ENCODE data around the gene SHC3. TPM values are rescaled to one million over a fixed set of nuclear protein-coding genes. Genes with fewer than 3 reads are reported as not detected.

Gene SHC3
- total and polyA plus RNA-seq, 4 donors: 0.10 to 6.9 (median 1.1) TPM; not detected in 1

DNA sequence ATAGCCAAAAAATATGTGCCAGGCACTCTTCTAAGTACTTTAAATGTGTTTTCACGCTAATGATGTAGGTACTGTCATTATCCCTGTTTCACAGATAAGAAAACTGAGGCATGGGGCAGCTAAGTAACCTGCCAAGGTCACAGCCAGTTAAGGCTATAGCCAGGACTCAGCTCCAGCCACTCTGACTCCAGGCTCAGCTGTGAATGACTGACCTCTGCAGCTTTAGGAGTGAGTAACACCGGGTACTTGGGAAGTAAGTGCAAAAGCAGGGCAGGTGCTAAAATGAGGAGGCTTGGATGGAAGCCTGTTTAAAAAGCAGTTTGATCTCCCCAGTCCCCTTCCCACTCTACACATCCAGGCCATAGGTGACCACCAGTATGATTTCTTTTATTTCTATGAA lies 10.6 kb upstream of the SHC3 start:
- DNase-seq: no peak
- intact Hi-C loops (cut with DNase I): no loop called here
- H3K9me3 ChIP-seq (ENCODE audit: control insufficient read depth, low read length): peaks cover 2% of the 10 kb centered on the region
- no peaks in the 10 kb centered on the region for H3K4me1 ChIP-seq (ENCODE audit: control insufficient read depth in 1 of 2, insufficient read depth in 2 of 2, low read length in 2 of 2)
- WGBS, 2 donors: 52 to 67% methylated on average over 2 of the region's 2 CpGs
- H3K36me3 ChIP-seq (ENCODE audit: control insufficient read depth in 1 of 2, insufficient read depth in 2 of 2, low read length in 1 of 2): no peaks in the 10 kb centered on the region
- no peak for ATAC-seq (ENCODE audit: low FRiP score)
- no peak overlapping the region for H3K4me3 ChIP-seq (ENCODE audit: low read length in 2 of 2)
- no peak overlapping the region for H3K27ac ChIP-seq (ENCODE audit: low read depth in 1 of 2, low read length in 2 of 2)
- no peaks in the 10 kb centered on the region for H3K27me3 ChIP-seq (ENCODE audit: control insufficient read depth in 1 of 2, insufficient read depth in 2 of 2, low read length in 1 of 2)

GRCh38 chr9:89187950-89188349 lies 9.3 kb upstream of the SHC3 start:
- intact Hi-C loops (cut with DNase I): no loop called here
- no peaks in the 10 kb centered on the region for H3K4me1 ChIP-seq (ENCODE audit: control insufficient read depth in 1 of 2, insufficient read depth in 2 of 2, low read length in 2 of 2)
- ATAC-seq (ENCODE audit: low FRiP score) (no peak), DNase-seq (no peak)
- no peak overlapping the region for H3K4me3 ChIP-seq (ENCODE audit: low read length in 2 of 2)
- H3K27ac ChIP-seq (ENCODE audit: low read depth in 1 of 2, low read length in 2 of 2): no peak overlapping the region
- H3K9me3 ChIP-seq (ENCODE audit: control insufficient read depth, low read length): peaks cover 2% of the 10 kb centered on the region
- H3K36me3 ChIP-seq (ENCODE audit: control insufficient read depth in 1 of 2, insufficient read depth in 2 of 2, low read length in 1 of 2): no peaks in the 10 kb centered on the region
- H3K27me3 ChIP-seq (ENCODE audit: control insufficient read depth in 1 of 2, insufficient read depth in 2 of 2, low read length in 1 of 2): no peaks in the 10 kb centered on the region
- 70 to 88% methylated on average over 1 of the region's 1 CpG for WGBS, 2 donors

DNA sequence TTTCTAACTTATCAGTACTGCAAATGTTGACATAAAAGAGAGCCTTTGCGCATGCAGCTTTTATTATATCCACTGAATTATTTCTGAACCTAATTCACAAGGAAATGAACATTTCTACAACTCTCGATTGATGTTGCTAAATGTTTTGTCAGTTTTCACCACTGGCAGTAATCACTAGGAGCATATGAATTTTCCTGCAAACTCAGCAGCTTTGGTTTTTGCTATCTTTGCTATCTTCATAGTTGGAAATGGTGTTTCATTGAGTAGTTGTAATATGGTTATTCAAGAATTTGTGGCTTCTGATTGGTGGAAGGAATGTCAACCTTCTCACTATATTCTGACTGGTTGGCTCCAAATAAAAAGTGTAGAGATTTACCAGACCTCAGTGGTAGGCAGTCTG lies 8.9 kb upstream of the SHC3 start:
- Histone ChIP-seq H3K36me3 (ENCODE audit: control insufficient read depth in 1 of 2, insufficient read depth in 2 of 2, low read length in 1 of 2) (no peaks in the 10 kb centered on the region), H3K9me3 (ENCODE audit: control insufficient read depth, low read length) (peaks cover 2% of the 10 kb centered on the region), H3K4me1 (ENCODE audit: control insufficient read depth in 1 of 2, insufficient read depth in 2 of 2, low read length in 2 of 2) (no peaks in the 10 kb centered on the region), H3K27me3 (ENCODE audit: control insufficient read depth in 1 of 2, insufficient read depth in 2 of 2, low read length in 1 of 2) (no peaks in the 10 kb centered on the region), H3K27ac (ENCODE audit: low read depth in 1 of 2, low read length in 2 of 2) (no peak overlapping the region), H3K4me3 (ENCODE audit: low read length in 2 of 2) (no peak overlapping the region)
- 56 to 57% methylated on average over 2 of the region's 2 CpGs for WGBS, 2 donors
- intact Hi-C loops (cut with DNase I): no loop called here
- no peak for DNase-seq
- no peak for ATAC-seq (ENCODE audit: low FRiP score)

DNA sequence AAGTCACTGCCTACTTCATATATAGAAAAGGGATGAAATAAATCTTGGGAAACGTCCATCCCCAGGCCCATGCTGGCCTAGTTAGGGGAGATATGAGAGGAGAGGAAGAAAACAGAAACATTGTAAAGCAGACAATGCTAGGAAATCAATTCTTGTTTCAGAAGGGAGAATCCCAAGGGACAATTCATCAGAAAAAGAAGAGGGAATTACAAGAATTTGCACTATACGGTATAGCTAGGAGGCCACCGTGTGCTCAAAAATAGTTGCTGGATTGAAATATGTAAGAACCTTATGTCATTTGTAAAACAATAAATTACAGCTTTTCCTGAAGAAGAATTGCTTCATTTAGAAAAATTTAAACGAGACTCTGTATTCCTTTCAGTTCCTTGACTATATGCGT lies 8.3 kb upstream of the SHC3 start:
- no peaks in the 10 kb centered on the region for H3K27me3 ChIP-seq (ENCODE audit: control insufficient read depth in 1 of 2, insufficient read depth in 2 of 2, low read length in 1 of 2)
- DNase-seq (no peak), ATAC-seq (ENCODE audit: low FRiP score) (no peak)
- no peaks in the 10 kb centered on the region for H3K4me1 ChIP-seq (ENCODE audit: control insufficient read depth in 1 of 2, insufficient read depth in 2 of 2, low read length in 2 of 2)
- no peaks in the 10 kb centered on the region for H3K36me3 ChIP-seq (ENCODE audit: control insufficient read depth in 1 of 2, insufficient read depth in 2 of 2, low read length in 1 of 2)
- intact Hi-C loops (cut with DNase I): no loop called here
- 35 to 44% methylated on average over 5 of the region's 5 CpGs for WGBS, 2 donors
- no peak overlapping the region for H3K4me3 ChIP-seq (ENCODE audit: low read length in 2 of 2)
- H3K27ac ChIP-seq (ENCODE audit: low read depth in 1 of 2, low read length in 2 of 2): no peak overlapping the region
- peaks cover 2% of the 10 kb centered on the region for H3K9me3 ChIP-seq (ENCODE audit: control insufficient read depth, low read length)

DNA sequence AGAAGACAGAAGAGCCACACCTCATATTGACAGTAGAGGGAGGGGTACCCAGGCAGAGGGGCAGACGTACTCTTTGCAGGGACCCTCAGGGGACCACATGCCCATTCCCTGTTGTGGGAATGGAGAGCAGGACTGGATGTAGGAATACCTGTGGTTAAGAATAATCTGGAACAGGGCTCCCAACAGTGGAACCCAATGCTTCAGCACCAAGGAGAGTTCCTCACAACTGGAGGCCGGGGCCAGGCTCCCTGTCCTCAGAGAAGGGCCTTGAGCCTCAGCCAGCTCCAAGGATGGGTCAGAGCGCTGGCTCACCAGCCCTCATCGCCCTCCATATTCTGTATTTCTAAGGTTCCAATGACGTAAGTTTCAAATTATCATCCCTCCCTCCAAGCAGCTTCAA lies 7.4 kb upstream of the SHC3 start:
- WGBS, 2 donors: 50 to 55% methylated on average over 5 of the region's 5 CpGs
- ATAC-seq (ENCODE audit: low FRiP score): no peak
- intact Hi-C loops (cut with DNase I): no loop called here

DNA sequence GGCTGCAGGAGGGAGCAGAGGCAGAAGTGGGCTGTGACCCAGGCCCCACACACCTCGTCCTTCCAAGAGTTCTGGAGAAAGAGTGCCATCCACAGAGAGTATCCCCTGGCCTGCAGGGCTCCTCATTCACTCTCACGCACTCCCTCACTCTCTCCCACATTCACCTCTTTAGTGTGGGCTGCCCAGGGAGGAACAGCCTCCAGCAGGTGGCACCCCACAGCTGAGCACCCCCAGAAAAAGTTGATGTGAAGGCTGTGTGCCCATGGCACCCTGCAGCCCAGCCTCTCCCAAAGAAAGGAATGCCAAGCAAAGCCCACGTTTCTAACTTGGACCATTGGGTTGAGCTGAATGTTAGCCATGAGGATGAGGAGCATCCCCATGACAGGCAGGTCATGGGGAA lies 4.5 kb upstream of the SHC3 start:
- Histone ChIP-seq H3K27ac (ENCODE audit: low read depth in 1 of 2, low read length in 2 of 2) (no peak overlapping the region), H3K4me3 (ENCODE audit: low read length in 2 of 2) (no peak overlapping the region), H3K27me3 (ENCODE audit: control insufficient read depth in 1 of 2, insufficient read depth in 2 of 2, low read length in 1 of 2) (no peaks in the 10 kb centered on the region), H3K4me1 (ENCODE audit: control insufficient read depth in 1 of 2, insufficient read depth in 2 of 2, low read length in 2 of 2) (no peaks in the 10 kb centered on the region), H3K36me3 (ENCODE audit: control insufficient read depth in 1 of 2, insufficient read depth in 2 of 2, low read length in 1 of 2) (no peaks in the 10 kb centered on the region), H3K9me3 (ENCODE audit: control insufficient read depth, low read length) (no peaks in the 10 kb centered on the region)
- DNase-seq: no peak
- no peak for ATAC-seq (ENCODE audit: low FRiP score)
- WGBS, 2 donors: 63 to 68% methylated on average over 3 of the region's 3 CpGs
- intact Hi-C loops (cut with DNase I): no loop called here

More for the DNA sequence above, 7.4 kb upstream of the SHC3 start:
- no peaks in the 10 kb centered on the region for H3K9me3 ChIP-seq (ENCODE audit: control insufficient read depth, low read length)
- no peak overlapping the region for H3K27ac ChIP-seq (ENCODE audit: low read depth in 1 of 2, low read length in 2 of 2)
- no peaks in the 10 kb centered on the region for H3K36me3 ChIP-seq (ENCODE audit: control insufficient read depth in 1 of 2, insufficient read depth in 2 of 2, low read length in 1 of 2)
- no peaks in the 10 kb centered on the region for H3K27me3 ChIP-seq (ENCODE audit: control insufficient read depth in 1 of 2, insufficient read depth in 2 of 2, low read length in 1 of 2)
- no peak for DNase-seq
- no peaks in the 10 kb centered on the region for H3K4me1 ChIP-seq (ENCODE audit: control insufficient read depth in 1 of 2, insufficient read depth in 2 of 2, low read length in 2 of 2)
- H3K4me3 ChIP-seq (ENCODE audit: low read length in 2 of 2): no peak overlapping the region

GRCh38 chr9:89182369-89182768 lies 3.8 kb upstream of the SHC3 start:
- WGBS, 2 donors: 96 to 97% methylated on average over 10 of the region's 10 CpGs
- Histone ChIP-seq H3K27ac (ENCODE audit: low read depth in 1 of 2, low read length in 2 of 2) (no peak overlapping the region), H3K4me1 (ENCODE audit: control insufficient read depth in 1 of 2, insufficient read depth in 2 of 2, low read length in 2 of 2) (no peaks in the 10 kb centered on the region), H3K36me3 (ENCODE audit: control insufficient read depth in 1 of 2, insufficient read depth in 2 of 2, low read length in 1 of 2) (no peaks in the 10 kb centered on the region), H3K27me3 (ENCODE audit: control insufficient read depth in 1 of 2, insufficient read depth in 2 of 2, low read length in 1 of 2) (no peaks in the 10 kb centered on the region), H3K9me3 (ENCODE audit: control insufficient read depth, low read length) (no peaks in the 10 kb centered on the region), H3K4me3 (ENCODE audit: low read length in 2 of 2) (no peak overlapping the region)
- intact Hi-C loops (cut with DNase I): no loop called here
- no peak for ATAC-seq (ENCODE audit: low FRiP score)
- DNase-seq: no peak

DNA sequence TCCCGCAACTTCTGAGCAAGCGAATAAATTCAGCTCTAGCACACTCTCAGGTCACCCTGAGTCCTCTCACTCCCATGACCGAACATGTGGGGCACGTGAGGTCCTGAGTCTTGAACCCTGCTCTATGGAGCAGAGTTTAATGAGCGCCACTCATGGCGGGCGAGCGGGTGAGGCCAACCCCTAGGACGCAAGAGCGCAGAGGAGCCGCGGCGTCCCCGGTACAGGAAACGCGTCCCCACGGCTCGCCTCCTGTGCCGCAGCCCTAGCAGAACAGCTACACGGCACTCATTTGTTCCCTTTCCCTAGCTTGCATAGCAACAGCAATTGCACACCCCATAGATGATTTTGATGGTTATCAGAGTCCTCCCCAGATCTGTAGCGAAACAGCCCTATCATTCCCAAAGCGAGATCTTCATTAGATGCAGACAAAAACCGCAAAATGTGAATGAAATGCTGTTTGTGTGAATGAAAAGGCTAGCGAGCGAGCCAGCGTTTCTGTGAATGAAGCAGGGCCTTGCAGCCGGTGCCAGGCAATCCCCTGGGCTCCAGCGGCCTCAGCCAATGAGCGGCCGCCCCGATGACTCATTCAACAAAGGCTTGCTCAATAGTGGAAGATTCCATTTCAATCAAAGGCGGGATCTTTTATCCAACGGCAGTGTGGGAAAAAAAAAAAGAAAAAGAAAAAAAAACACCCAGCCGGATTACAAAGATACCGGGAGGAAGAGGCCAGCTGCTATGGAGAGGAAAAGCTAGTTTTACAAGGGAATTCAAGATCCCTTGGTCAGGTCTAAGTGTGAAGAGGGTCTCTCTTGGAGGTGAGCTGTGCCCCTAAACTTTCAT lies 1.5 kb upstream of the SHC3 start:
- peak overlapping the region in 1 of 2 donors; percentile 91 for H3K27ac ChIP-seq (ENCODE audit: low read depth in 1 of 2, low read length in 2 of 2)
- peak; percentile 94 for ATAC-seq (ENCODE audit: low FRiP score)
- H3K4me1 ChIP-seq (ENCODE audit: control insufficient read depth in 1 of 2, insufficient read depth in 2 of 2, low read length in 2 of 2): no peaks in the 10 kb centered on the region
- H3K27me3 ChIP-seq (ENCODE audit: control insufficient read depth in 1 of 2, insufficient read depth in 2 of 2, low read length in 1 of 2): no peaks in the 10 kb centered on the region
- H3K4me3 ChIP-seq (ENCODE audit: low read length in 2 of 2): peak overlapping the region; percentile 22 to 66
- peak; percentile 93 to 94 for DNase-seq
- H3K9me3 ChIP-seq (ENCODE audit: control insufficient read depth, low read length): no peaks in the 10 kb centered on the region
- 1% methylated on average over 35 of the region's 35 CpGs for WGBS, 2 donors
- intact Hi-C loops (cut with DNase I): loop anchor here in 1 of 2 donors (10.0 kb wide), 1 partner anchor 95 kb away; no protein-coding TSS in a partner anchor
- H3K36me3 ChIP-seq (ENCODE audit: control insufficient read depth in 1 of 2, insufficient read depth in 2 of 2, low read length in 1 of 2): no peaks in the 10 kb centered on the region

- peak overlapping the region in 1 of 2 donors; percentile 91 for H3K27ac ChIP-seq (ENCODE audit: low read depth in 1 of 2, low read length in 2 of 2)
- H3K36me3 ChIP-seq (ENCODE audit: control insufficient read depth in 1 of 2, insufficient read depth in 2 of 2, low read length in 1 of 2): no peaks in the 10 kb centered on the region
- intact Hi-C loops (cut with DNase I): loop anchor here in 1 of 2 donors (10.0 kb wide), 1 partner anchor 95 kb away; no protein-coding TSS in a partner anchor
- DNase-seq (no peak), ATAC-seq (ENCODE audit: low FRiP score) (no peak)
- H3K4me1 ChIP-seq (ENCODE audit: control insufficient read depth in 1 of 2, insufficient read depth in 2 of 2, low read length in 2 of 2): no peaks in the 10 kb centered on the region
- WGBS, 2 donors: 18 to 24% methylated on average over 4 of the region's 4 CpGs
- H3K9me3 ChIP-seq (ENCODE audit: control insufficient read depth, low read length): no peaks in the 10 kb centered on the region
- H3K4me3 ChIP-seq (ENCODE audit: low read length in 2 of 2): peak overlapping the region; percentile 22 to 66
- no peaks in the 10 kb centered on the region for H3K27me3 ChIP-seq (ENCODE audit: control insufficient read depth in 1 of 2, insufficient read depth in 2 of 2, low read length in 1 of 2)
Measured at GRCh38 chr9:89179540-89179894, 899 bp upstream of the SHC3 start.

All from aorta (tissue), 5 donors.